Measurements from ENCODE around the gene COL5A1.

Gene COL5A1

GRCh38 chr9:134752471-134753168, 111.0 kb downstream of the COL5A1 start:
- no peak for DNase-seq

- DNase-seq: no peak
Measured at GRCh38 chr9:134753191-134753590, 111.6 kb downstream of the COL5A1 start.

- no peak for DNase-seq
Measured at GRCh38 chr9:134755221-134755907, 113.8 kb downstream of the COL5A1 start.

GRCh38 chr9:134756098-134756497, 114.5 kb downstream of the COL5A1 start:
- no peak for DNase-seq

GRCh38 chr9:134757216-134757975, 115.8 kb downstream of the COL5A1 start:
- no peak for DNase-seq

GRCh38 chr9:134758949-134759607, 117.5 kb downstream of the COL5A1 start:
- no peak for DNase-seq

- DNase-seq: no peak
Measured at GRCh38 chr9:134759913-134760312, 118.3 kb downstream of the COL5A1 start.

GRCh38 chr9:134760750-134761420, 119.3 kb downstream of the COL5A1 start:
- no peak for DNase-seq

- no peak for DNase-seq
Measured at GRCh38 chr9:134764473-134765269, 123.1 kb downstream of the COL5A1 start.

- DNase-seq: no peak
Measured at GRCh38 chr9:134765785-134766184, 124.2 kb downstream of the COL5A1 start.

- no peak for DNase-seq
Measured at GRCh38 chr9:134766587-134766986, 125.0 kb downstream of the COL5A1 start.

GRCh38 chr9:134768332-134768708, 126.7 kb downstream of the COL5A1 start:
- no peak for DNase-seq

GRCh38 chr9:134768709-134769351, 127.2 kb downstream of the COL5A1 start:
- no peak for DNase-seq

- no peak for DNase-seq
Measured at GRCh38 chr9:134770972-134771971, 129.7 kb downstream of the COL5A1 start.

- DNase-seq: no peak
Measured at GRCh38 chr9:134772331-134772730, 130.7 kb downstream of the COL5A1 start.

- no peak for DNase-seq
Measured at GRCh38 chr9:134773842-134774241, 132.2 kb downstream of the COL5A1 start.

GRCh38 chr9:134774410-134774809, 132.8 kb downstream of the COL5A1 start:
- no peak for DNase-seq

GRCh38 chr9:134775081-134775951, 133.7 kb downstream of the COL5A1 start:
- DNase-seq: no peak
